Bronchial epithelial cell (primary cell): ENCODE measurements around the gene KLB. TPM values are rescaled to one million over a fixed set of nuclear protein-coding genes. Genes with fewer than 3 reads are reported as not detected.

ENCODE experiments used
- DNase-seq: peaks from one replicate; pipeline ENCODE4 v3.0.0-alpha.2; 2010; ENCODE audit warnings: low read depth
- FAIRE-seq: peaks from 2 replicates; lab custom pipeline; 2011; peaks lifted over from hg19 to GRCh38; lab: Jason Lieb, UNC
- H3K27me3 ChIP-seq: 2 replicates; pipeline ENCODE4 v1.5.1; 2011; ENCODE audit warnings: low read length; ENCODE audit not compliant: control insufficient read depth, insufficient read depth
- H3K36me3 ChIP-seq: 2 replicates; pipeline ENCODE4 v1.5.1; 2011; ENCODE audit warnings: low read length; ENCODE audit not compliant: control insufficient read depth, insufficient read depth
- H3K4me3 ChIP-seq: 2 replicates; pipeline ENCODE4 v1.5.1; 2011; ENCODE audit warnings: mild to moderate bottlenecking, low read depth, low read length, control low read depth
- total RNA-seq: library from RNA; depleted of rRNA; stranded (reverse); fragments of >200 nt; gene quantifications from 2 replicates; pipeline ENCODE4 v1.2.1, GENCODE V29; 2014
- TF ChIP-seq, protein P1 (sequence below): IDR thresholded peaks from 2 replicates; pipeline ENCODE4 v1.5.1; 2011; ENCODE audit warnings: mild to moderate bottlenecking, moderate library complexity, low read length, control low read depth, inconsistent platforms; ENCODE audit not compliant: insufficient read depth, severe bottlenecking

KLB gene
- total RNA-seq, 1 donor from 2014 or later: under 0.01 TPM

DNA sequence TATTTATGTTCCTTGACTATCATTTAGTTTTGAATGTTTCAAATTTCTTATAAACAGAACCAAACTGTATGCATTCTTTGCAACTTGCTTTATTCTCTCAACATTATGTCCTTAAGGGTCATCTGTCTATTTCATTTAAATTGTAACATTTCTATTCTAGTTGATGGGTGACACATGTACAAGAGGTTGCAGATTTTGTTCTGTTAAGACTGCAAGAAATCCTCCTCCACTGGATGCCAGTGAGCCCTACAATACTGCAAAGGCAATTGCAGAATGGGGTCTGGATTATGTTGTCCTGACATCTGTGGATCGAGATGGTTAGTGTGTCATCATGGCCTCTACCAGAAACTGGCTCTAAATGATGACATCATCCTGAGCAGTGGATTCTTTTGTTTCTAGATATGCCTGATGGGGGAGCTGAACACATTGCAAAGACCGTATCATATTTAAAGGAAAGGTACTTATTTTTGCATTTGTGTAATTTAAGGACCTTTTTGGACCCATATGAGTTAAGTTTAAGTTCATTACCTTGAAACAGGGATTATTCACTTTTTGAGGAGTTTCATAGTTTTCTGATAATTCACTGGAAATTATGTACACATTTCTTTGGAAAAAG, 58.3 kb downstream of the KLB start:
- DNase-seq (peak; percentile 58), FAIRE-seq (no peak)
- Histone ChIP-seq H3K36me3 (peaks cover 8% of the 10 kb centered on the region), H3K4me3 (no peak overlapping the region), H3K27me3 (no peaks in the 10 kb centered on the region)
- TF ChIP-seq, protein P1, sequence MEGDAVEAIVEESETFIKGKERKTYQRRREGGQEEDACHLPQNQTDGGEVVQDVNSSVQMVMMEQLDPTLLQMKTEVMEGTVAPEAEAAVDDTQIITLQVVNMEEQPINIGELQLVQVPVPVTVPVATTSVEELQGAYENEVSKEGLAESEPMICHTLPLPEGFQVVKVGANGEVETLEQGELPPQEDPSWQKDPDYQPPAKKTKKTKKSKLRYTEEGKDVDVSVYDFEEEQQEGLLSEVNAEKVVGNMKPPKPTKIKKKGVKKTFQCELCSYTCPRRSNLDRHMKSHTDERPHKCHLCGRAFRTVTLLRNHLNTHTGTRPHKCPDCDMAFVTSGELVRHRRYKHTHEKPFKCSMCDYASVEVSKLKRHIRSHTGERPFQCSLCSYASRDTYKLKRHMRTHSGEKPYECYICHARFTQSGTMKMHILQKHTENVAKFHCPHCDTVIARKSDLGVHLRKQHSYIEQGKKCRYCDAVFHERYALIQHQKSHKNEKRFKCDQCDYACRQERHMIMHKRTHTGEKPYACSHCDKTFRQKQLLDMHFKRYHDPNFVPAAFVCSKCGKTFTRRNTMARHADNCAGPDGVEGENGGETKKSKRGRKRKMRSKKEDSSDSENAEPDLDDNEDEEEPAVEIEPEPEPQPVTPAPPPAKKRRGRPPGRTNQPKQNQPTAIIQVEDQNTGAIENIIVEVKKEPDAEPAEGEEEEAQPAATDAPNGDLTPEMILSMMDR: no peak

DNA sequence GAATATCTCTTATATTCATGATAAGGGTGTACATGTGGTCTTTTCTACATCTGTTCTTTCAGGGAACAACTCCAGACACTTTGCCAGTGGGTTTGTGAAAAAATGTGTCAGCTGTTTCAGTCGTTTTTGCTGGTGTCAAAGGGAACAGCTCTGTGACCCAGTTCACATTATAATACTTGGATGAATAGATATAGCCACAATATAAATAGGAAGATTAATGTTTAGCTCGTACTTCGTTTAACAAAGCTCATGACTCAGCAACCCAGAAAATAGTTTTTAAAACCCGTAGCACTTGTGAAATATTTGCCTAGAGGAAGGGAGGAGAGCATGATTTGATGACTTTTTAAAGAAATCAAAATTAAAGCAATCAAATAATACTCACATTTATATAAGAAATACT, 60.0 kb downstream of the KLB start:
- DNase-seq: peak; percentile 31
- Histone ChIP-seq H3K27me3 (no peaks in the 10 kb centered on the region), H3K36me3 (peaks cover 4% of the 10 kb centered on the region), H3K4me3 (no peak overlapping the region)
- no peak for FAIRE-seq
- TF ChIP-seq, protein P1: no peak

DNA sequence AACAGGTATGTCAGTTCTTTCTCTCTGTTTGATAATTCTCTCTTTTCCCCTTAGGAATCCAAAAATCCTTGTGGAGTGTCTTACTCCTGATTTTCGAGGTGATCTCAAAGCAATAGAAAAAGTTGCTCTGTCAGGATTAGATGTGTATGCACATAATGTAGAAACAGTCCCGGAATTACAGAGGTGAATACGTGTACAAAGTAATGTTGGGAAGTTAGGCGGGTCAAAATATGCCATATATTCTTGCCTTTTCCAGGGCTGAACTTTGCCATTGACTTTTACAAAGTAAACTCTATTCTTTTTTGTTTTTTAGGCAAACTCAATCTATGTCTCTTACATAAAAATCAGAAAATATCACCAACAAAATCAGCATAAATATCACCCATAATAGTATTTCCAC, 60.7 kb downstream of the KLB start:
- FAIRE-seq: no peak
- DNase-seq: no peak
- H3K36me3 ChIP-seq: peaks cover 7% of the 10 kb centered on the region
- no peak overlapping the region for H3K4me3 ChIP-seq
- TF ChIP-seq, protein P1: no peak
- no peaks in the 10 kb centered on the region for H3K27me3 ChIP-seq

DNA sequence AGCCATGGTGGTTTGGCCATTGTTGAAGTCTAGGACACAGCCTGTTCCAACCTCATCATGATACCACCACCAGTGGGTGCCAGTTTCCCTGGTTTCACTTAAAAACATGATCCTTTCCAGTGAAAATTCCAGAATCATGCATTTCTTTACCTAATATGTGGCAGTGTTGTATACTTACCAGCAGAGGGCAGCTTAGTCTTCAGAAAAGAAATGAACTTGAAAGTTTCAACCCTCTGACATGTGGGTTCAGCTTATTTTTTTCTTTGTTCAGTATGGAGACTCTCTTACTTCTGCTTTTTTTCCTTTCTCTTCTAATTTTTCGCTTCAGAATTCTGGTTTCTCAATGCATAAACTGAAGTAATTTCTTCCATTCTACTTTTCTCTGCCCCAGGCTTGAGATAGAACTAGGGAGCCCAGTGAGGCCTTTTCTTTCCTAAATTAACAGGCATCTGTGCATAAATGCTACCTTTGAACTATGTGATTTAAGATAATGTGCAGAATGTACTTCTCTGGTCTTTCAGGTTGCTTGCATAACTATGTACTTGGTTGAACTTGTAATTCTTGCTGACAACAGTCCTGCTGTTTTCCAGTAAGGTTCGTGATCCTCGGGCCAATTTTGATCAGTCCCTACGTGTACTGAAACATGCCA, 62.8 kb downstream of the KLB start:
- no peak for FAIRE-seq

DNA sequence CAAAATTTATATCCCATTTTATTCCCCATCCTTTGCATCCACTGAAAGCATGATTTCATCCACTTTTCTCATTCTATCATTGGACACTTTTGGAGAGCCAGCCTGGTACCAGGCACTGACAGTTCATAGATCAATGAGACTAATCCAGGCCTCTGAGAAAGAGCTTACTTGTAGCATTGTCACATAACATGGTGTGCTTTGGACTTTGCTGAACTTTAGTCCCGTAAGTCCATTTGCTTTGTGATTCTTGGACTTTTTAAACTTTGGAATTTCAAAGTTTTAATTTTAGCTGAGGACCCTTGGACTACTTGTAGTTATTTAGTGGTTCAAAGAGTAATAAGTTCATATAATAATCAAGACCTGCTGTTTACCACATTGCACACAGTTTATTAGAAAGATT, 63.7 kb downstream of the KLB start:
- TF ChIP-seq, protein P1: no peak
- no peak overlapping the region for H3K4me3 ChIP-seq
- FAIRE-seq: no peak
- no peak for DNase-seq
- peaks cover 2% of the 10 kb centered on the region for H3K36me3 ChIP-seq
- no peaks in the 10 kb centered on the region for H3K27me3 ChIP-seq

More for the DNA sequence above, 62.8 kb downstream of the KLB start:
- TF ChIP-seq, protein P1: peak; percentile 56
- peak; percentile 72 for DNase-seq
- H3K4me3 ChIP-seq: no peak overlapping the region
- peaks cover 3% of the 10 kb centered on the region for H3K36me3 ChIP-seq
- no peaks in the 10 kb centered on the region for H3K27me3 ChIP-seq
